GM10248 (cell line): ENCODE results near the gene TTC33.

Source experiments
- CTCF ChIA-PET: fragments of 300-600 bp; sonication (Branson Sonifier 250); formaldehyde crosslinking; extraction: SDS; loops from one replicate; lab custom pipeline; 2021; ENCODE audit warnings: antibody characterized with exemption; lab: Yijun Ruan, JAX
- POLR2A ChIA-PET: fragments of 350-650 bp; sonication (Branson Sonifier 250); formaldehyde crosslinking; extraction: SDS; loops from one replicate; lab custom pipeline; 2020; ENCODE audit warnings: antibody characterized with exemption; lab: Yijun Ruan, JAX
- DNase-seq: peaks from one replicate; pipeline ENCODE4 v3.0.0; 2012; ENCODE audit errors: extremely low spot score
- CTCF ChIP-seq: IDR thresholded peaks from 2 replicates; pipeline ENCODE4 v1.5.1; 2012; ENCODE audit warnings: mild to moderate bottlenecking, low read depth; ENCODE audit errors: extremely low read depth, missing control alignments, control extremely low read depth

The TTC33 gene

GRCh38 chr5:40618926-40619325 lies 136.8 kb downstream of the TTC33 start:
- ChIA-PET CTCF (interaction anchor here (1.1 kb wide), 1 partner anchor 115 kb away, joined by 3 read pairs; no protein-coding TSS in a partner anchor), POLR2A (no interaction called here)
- no peak for TF ChIP-seq CTCF
- DNase-seq = no peak

- no peak for DNase-seq
- POLR2A ChIA-PET = no interaction called here
- CTCF ChIA-PET = no interaction called here
- TF ChIP-seq CTCF = no peak
Observed at GRCh38 chr5:40616781-40617180, 139.0 kb downstream of the TTC33 start.

GRCh38 chr5:40615586-40616170 lies 140.1 kb downstream of the TTC33 start:
- POLR2A ChIA-PET = no interaction called here
- DNase-seq = no peak
- CTCF ChIA-PET = no interaction called here
- TF ChIP-seq CTCF = no peak

- no peak for DNase-seq
- POLR2A ChIA-PET = no interaction called here
- CTCF ChIA-PET = no interaction called here
- TF ChIP-seq CTCF = no peak
Observed at GRCh38 chr5:40614923-40615585, 140.7 kb downstream of the TTC33 start.

GRCh38 chr5:40614466-40614865 lies 141.3 kb downstream of the TTC33 start:
- ChIA-PET CTCF (interaction anchor here (1.2 kb wide), 1 partner anchor 15 kb away, joined by 5 read pairs; no protein-coding TSS in a partner anchor), POLR2A (no interaction called here)
- DNase-seq = no peak
- TF ChIP-seq CTCF = no peak

- ChIA-PET POLR2A (no interaction called here), CTCF (interaction anchor here (1.1 to 1.7 kb wide), 2 partner anchors 21 kb away, joined by 3 to 4 read pairs; no protein-coding TSS in a partner anchor)
- TF ChIP-seq CTCF = no peak
- DNase-seq = no peak
Observed at GRCh38 chr5:40607202-40607601, 148.6 kb downstream of the TTC33 start.
